ENCODE data around the gene RNF182. TPM values are rescaled to one million over a fixed set of nuclear protein-coding genes. Genes with fewer than 3 reads are reported as not detected.
"Not testable (repeated sequence)": the region's sequence is repeated elsewhere in the genome, so short reads cannot be mapped to it uniquely, and the experiment has no call there.

RNF182 gene
- polyA plus RNA-seq, 3 donors, result not detected

- intact Hi-C loops (cut with micrococcal nuclease), result no loop called here
Measured at GRCh38 chr6:13935190-13935880, 10.6 kb downstream of the RNF182 start.

GRCh38 chr6:13935881-13936261 lies 11.1 kb downstream of the RNF182 start:
- H4K20me1 ChIP-seq (ENCODE audit: insufficient read depth, low read length); H3K4me1 Mint-ChIP-seq; H3K4me3 Mint-ChIP-seq; H3K9ac ChIP-seq (ENCODE audit: insufficient read depth, low read length, poor library complexity, severe bottlenecking); H3K4me1 ChIP-seq (ENCODE audit: control insufficient read depth in 1 of 2, insufficient read depth in 2 of 2, low read length in 2 of 2); H3K27ac ChIP-seq (ENCODE audit: low read depth in 1 of 2, low read length in 2 of 2); H3K4me3 ChIP-seq (replicated peaks in 1 of 3; ENCODE audit: low read depth in 2 of 3, low read length in 3 of 3); H2AFZ ChIP-seq (ENCODE audit: insufficient read depth, low read depth, low read length, poor library complexity, severe bottlenecking); H3K79me2 ChIP-seq (ENCODE audit: insufficient read depth, low read length); DNase-seq; H3K27me3 ChIP-seq (ENCODE audit: control insufficient read depth in 2 of 2, insufficient read depth in 2 of 2, low read length in 2 of 2); H3K27me3 Mint-ChIP-seq (ENCODE audit: low read depth in 3 of 3); H3K36me3 ChIP-seq (replicated peaks in 1 of 2; ENCODE audit: control insufficient read depth in 1 of 2, insufficient read depth in 2 of 2, low read length in 2 of 2); H3K36me3 Mint-ChIP-seq; H3K9me3 Mint-ChIP-seq; H3K27ac Mint-ChIP-seq; intact Hi-C loops (cut with micrococcal nuclease); H3K9me3 ChIP-seq (replicated peaks in 1 of 2; ENCODE audit: control insufficient read depth in 1 of 2, insufficient read depth in 1 of 2, low read length in 2 of 2); H3K4me2 ChIP-seq (replicated peaks; ENCODE audit: extremely low read depth, low read length, poor library complexity, severe bottlenecking): not testable (repeated sequence)
- 100% methylated on average over 2 of the region's 3 CpGs for WGBS (ENCODE audit: insufficient coverage)

More at GRCh38 chr6:13935190-13935880, 10.6 kb downstream of the RNF182 start:
- DNase-seq, result no peak
- H3K4me1 Mint-ChIP-seq, result no peaks in the 10 kb centered on the region
- Histone ChIP-seq H3K79me2 (ENCODE audit: insufficient read depth, low read length) (no peaks in the 10 kb centered on the region), H3K9me3 (replicated peaks in 1 of 2; ENCODE audit: control insufficient read depth in 1 of 2, insufficient read depth in 1 of 2, low read length in 2 of 2) (no peaks in the 10 kb centered on the region), H4K20me1 (ENCODE audit: insufficient read depth, low read length) (no peaks in the 10 kb centered on the region), H3K27ac (ENCODE audit: low read depth in 1 of 2, low read length in 2 of 2) (no peak overlapping the region), H3K4me2 (replicated peaks; ENCODE audit: extremely low read depth, low read length, poor library complexity, severe bottlenecking) (no peak overlapping the region), H3K27me3 (ENCODE audit: control insufficient read depth in 2 of 2, insufficient read depth in 2 of 2, low read length in 2 of 2) (peaks cover 0 to 14% of the 10 kb centered on the region in 2 donors), H3K36me3 (replicated peaks in 1 of 2; ENCODE audit: control insufficient read depth in 1 of 2, insufficient read depth in 2 of 2, low read length in 2 of 2) (no peaks in the 10 kb centered on the region), H2AFZ (ENCODE audit: insufficient read depth, low read depth, low read length, poor library complexity, severe bottlenecking) (no peak overlapping the region), H3K4me3 (replicated peaks in 1 of 3; ENCODE audit: low read depth in 2 of 3, low read length in 3 of 3) (no peak overlapping the region), H3K9ac (ENCODE audit: insufficient read depth, low read length, poor library complexity, severe bottlenecking) (no peak overlapping the region), H3K4me1 (ENCODE audit: control insufficient read depth in 1 of 2, insufficient read depth in 2 of 2, low read length in 2 of 2) (no peaks in the 10 kb centered on the region)
- H3K9me3 Mint-ChIP-seq, result peaks cover 0 to 3% (median 0%) of the 10 kb centered on the region in 7 donors
- no peak for TF ChIP-seq CTCF (IDR thresholded peaks at IDR 0.05)
- WGBS (ENCODE audit: insufficient coverage), result 100% methylated on average over 2 of the region's 3 CpGs
- H3K36me3 Mint-ChIP-seq, result no peaks in the 10 kb centered on the region
- peaks cover 1 to 11% (median 6%) of the 10 kb centered on the region in 3 donors for H3K27me3 Mint-ChIP-seq (ENCODE audit: low read depth in 3 of 3)
- no peak overlapping the region for H3K27ac Mint-ChIP-seq
- H3K4me3 Mint-ChIP-seq, result no peak overlapping the region

All from CD14-positive monocyte (primary cell).